HG02981 (cell line): Measurements from ENCODE around the gene XIST.
"Not testable (repeated sequence)": the region's sequence is repeated elsewhere in the genome, so short reads cannot be mapped to it uniquely, and the experiment has no call there.

Experiments used
- ATAC-seq: cut with Tn5 transposase; IDR thresholded peaks from one replicate; pipeline ENCODE4 v1.9.1; 2021; ENCODE audit warnings: mild to moderate bottlenecking, moderate library complexity; ENCODE audit not compliant: unreplicated experiment

Gene XIST

DNA sequence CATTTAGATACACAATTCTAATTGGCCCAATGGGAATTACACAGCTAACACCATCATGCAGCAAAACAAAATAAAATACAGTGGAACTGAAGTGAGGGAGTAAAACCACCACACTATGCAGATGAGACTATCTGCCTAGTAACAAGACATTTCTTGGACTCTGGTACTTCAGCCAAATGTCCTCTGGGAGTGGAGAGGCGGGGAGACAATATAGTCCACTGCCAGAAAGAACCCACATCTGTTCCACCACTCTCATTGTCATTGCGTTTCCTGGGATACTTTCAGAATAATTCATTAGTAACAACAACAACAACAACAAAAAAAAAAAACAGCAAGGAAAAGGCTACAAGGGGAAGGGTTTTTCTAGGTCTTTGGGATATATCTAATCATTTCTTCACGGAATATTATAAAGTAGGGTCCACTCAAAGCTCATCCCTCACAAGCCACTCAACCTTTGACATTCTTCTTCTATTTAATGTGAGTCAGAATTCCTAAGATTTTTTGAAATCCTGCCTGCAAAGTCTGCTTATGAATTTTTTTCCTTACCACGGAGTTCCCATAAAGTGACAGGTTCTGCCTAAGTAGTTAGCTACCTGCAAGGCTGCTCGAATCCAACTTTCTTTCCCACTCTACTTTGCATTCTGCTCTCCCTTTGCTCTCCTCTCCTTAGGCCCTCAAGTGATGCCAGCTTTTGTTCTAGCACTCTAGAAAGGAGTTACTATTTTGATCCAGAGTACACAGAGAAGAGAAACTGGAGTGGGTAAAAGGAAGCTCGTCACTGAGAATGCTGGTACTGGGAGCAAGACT lies 34.9 kb downstream of the XIST start:
- ATAC-seq, result no peak

DNA sequence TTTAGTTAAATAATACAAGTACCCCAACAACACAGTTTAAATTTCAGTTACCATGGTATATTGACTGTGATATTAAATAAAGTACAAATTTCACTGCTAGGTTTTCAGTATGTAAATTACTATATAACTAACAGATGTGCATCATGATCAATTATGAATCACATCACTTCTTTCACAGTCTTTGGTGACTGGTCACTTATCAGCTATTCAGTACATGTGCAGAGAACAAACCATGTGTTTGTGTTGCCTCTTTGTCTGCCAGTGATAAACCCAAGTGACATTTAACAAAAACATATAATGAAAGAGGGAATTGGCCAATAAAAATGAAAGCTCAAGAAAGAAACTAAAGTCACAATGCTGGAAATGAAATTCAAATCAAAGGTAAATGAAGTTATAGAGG lies 40.3 kb downstream of the XIST start:
- ATAC-seq, result no peak

DNA sequence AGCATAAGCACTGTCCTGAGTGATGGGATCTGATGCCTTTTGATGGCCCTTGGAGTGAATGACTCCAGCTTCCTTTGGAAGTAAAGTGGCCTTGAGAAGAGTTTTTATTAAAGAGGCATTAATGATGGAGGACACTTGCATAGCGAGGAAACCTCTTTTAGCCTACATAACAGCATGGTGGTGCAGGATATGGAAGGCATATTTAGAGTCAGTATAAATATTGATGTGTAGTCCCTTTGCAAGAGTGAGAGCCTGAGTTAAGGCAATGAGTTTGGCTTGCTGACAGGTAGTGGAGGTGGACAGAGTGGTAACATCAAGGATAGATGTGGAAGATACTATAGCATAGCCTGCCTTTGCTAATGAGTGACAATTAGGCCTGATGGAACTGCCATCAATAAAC lies 48.4 kb downstream of the XIST start:
- not testable (repeated sequence) for ATAC-seq

DNA sequence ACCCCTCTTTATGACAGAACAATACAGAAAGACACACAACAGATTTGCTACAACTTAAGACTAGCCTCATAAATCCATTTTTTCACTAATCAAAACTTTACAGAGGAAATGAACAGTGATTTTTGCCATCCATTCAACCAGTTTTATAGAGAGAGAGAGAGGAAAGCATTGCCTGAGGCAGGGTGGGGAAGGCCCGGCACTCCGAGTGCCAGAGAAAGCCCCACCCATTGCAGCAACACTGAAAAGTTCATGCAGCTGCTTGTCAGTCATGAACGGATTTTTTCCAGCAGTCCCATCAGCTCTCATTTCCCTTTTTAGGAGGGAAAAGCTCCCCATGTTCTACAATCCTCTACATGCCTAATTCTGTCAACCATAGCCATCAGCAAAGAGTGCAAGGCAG lies 52.6 kb downstream of the XIST start:
- no peak for ATAC-seq

DNA sequence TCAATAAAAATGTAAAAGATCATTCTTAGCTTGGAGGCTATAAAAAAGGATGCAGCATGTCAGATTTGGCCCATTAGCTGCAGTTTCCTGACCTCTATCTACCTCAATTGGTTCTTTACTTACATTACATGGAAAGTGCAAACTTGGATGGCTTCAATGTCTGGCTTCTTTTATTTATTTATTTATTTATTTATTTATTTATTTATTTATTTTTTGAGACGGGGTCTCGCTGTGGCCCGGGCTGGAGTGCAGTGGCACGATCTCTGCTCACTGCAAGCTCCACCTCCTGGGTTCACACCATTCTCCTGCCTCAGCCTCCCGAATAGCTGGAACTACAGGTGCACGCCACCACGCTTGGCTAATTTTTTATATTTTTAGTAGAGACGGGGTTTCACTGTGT lies 60.0 kb downstream of the XIST start:
- not testable (repeated sequence) for ATAC-seq

DNA sequence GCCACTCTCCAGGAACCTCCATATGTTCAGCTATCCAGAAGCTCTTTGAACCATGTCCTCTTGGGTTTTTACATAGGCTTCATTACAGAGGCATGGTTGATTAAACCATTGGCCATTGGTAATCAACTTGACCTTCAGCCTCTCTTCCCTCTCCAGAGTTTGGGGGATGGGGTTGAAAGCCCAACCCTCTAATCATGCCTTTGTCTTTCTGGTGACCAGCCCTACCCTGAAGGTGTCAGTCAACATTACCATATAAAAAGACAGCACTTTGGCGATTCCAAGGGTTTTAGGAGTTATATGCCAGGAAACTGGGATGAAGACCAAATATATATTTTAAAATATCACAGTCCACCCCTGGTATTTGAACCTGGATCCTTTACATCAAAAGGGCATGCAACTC lies 67.0 kb downstream of the XIST start:
- no peak for ATAC-seq
